Activated CD8-positive, alpha-beta memory T cell treated with anti-CD3 and anti-CD28 coated beads for 1 hour (primary cell): ENCODE results near the gene SFXN5.
"Not testable (repeated sequence)": the region's sequence is repeated elsewhere in the genome, so short reads cannot be mapped to it uniquely, and the experiment has no call there.

Source experiments
- DNase-seq, 2 donors: peaks; one replicate each; pipeline ENCODE4 v3.0.0-alpha.2; 2020; ENCODE audit warnings: low read depth in 1 of 2; ENCODE audit errors: extremely low read depth in 1 of 2

Gene SFXN5, protein sequence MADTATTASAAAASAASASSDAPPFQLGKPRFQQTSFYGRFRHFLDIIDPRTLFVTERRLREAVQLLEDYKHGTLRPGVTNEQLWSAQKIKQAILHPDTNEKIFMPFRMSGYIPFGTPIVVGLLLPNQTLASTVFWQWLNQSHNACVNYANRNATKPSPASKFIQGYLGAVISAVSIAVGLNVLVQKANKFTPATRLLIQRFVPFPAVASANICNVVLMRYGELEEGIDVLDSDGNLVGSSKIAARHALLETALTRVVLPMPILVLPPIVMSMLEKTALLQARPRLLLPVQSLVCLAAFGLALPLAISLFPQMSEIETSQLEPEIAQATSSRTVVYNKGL

DNA sequence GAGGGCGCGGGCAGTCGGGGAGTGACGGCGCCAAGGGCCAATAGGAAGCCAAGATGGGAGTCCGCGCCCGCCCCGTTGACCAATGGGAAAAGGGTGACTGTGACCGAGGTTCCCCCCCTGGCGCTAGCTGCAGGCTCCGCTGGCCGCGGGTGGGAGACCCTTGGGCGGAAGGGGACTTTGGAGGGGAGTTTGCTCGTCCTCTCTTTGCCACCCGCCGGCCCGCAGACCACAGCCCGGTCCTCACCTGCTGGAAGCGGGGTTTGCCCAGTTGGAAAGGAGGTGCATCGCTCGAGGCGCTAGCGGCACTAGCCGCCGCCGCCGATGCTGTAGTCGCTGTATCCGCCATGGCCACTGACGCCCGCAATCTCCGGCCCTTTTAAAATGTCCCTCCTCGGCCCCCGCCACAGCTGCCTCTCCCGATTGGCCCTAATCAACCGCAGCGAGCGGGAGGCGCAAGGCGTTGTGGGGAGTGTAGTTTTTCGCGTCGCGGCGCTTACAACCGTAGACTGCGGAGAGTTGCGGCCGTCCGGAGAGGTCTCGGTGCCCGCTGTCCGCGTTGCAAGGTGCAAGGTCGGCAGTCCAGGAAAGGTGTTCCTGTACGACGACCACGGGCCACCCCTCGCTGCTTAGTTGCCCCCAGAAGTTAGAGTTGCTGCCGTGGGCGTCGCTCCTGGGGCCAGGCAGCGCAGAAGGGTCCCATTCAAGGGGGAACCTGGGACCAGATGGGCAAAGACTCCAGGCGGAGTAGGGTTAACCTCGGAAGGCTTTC, at the start of gene SFXN5:
Gene SFXN5, minus strand, starts transcription at position 353 of the 769 bp plus-strand sequence. Its CDS starts 7 bp downstream, at position 346.
- peak; percentile 86 to 95 for DNase-seq

DNA sequence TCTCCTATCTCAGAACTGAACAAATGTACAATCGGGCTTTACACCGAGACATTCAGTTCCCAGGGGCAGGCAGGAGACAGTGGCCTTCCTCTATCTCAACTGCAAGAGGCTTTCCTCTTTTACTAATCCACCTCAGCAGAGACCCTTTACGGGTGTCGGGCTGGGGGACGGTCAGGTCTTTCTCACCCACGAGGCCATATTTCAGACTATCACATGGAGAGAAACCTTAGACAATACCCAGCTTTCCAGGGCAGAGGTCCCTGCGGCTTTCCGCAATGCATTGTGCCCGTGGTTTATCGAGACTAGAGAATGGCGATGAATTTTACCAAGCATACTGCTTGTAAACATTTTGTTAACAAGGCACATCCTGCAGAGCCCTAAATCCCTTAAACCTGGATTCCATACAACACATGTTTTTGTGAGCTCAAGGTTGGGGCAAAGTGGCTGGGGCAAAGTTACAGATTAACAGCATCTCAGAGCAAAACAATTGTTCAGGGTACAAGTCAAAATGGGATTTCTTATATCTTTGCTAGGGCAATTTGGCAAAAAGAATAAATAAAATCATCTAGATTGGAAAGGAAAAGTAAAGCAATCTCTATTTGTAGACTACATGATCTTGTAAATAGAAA, 48.2 kb upstream of the SFXN5 start:
- not testable (repeated sequence) for DNase-seq

DNA sequence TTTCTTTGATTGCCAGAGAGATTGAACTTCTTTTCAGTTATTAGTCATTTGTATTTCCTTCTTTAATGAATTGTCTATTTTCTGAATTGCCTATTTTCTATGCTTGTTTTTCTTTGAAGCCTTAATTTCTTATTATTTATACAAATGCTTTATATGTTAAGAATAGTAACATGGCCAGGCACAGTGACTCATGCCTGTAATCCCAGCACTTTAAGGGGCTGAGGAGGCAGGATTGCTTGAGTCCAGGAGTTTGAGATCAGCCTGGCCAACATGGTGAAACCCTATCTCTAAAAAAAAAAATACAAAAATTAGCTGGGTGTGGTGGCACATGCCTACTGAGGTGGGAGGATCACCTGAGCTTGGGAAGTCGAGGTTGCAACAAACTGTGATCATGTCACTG, 45.9 kb upstream of the SFXN5 start:
- DNase-seq, result no peak

DNA sequence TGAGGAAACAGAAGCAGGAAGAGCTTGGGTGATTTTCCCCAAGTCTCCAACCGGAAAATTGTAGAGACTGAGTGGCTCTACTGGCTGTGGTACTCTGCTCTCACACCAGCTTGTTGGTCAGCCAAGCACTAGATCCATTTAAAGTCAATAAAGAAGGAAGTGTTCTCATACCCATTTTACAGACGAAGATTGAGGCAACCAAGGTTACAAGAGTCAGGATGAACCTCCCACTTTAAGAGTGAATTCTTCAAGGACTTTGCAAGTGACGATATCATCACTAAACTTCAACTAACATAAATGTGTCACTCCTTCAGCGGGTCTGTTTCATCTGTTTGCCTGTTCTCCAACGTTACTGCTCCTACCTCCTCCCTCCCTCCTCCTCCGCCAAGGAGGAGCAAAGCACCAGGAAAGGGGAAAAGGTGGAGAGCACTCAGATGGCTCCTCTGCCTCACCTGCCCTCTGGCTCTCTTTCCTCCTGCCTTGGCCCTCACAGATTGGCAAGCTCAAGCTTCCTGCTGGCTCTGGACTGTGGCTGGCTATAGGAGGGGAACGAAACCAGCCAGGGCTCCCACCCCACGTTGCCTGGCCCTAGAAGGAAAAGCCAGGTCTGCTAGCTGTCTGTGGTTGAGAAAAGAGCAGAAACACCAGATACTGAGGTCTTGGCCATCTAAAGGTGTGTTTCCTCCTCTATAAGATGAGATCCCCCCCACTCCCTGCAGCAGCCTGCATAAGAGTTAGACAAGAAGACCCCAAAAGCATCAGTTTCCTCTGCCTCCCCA, 44.9 kb upstream of the SFXN5 start:
- no peak for DNase-seq

DNA sequence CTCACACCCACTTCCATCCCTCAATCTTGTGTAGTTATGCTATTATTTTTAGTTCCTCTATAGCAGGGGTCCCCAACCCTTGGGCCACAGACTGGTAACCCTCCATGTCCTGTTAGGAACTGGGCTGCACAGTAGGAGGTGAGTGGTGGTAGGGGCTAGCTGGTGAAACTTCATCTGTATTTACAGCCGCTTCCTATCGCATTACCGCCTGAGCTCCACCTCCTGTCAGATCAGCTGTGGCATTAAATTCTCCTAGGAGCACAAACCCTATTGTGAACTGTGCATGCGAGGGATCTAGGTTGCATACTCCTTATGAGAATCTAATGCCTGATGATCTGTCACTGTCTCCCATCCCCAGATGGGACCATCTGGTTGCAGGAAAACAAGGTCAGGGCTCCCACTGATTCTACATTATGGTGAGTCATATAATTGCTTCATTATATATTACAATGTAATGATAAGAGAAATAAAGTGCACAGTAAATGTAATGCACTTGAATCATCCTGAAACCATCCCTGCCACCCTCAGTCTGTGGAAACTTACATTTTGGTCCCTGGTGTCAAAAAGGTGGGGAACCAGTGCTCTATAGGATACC, 42.9 kb upstream of the SFXN5 start:
- DNase-seq, result no peak

DNA sequence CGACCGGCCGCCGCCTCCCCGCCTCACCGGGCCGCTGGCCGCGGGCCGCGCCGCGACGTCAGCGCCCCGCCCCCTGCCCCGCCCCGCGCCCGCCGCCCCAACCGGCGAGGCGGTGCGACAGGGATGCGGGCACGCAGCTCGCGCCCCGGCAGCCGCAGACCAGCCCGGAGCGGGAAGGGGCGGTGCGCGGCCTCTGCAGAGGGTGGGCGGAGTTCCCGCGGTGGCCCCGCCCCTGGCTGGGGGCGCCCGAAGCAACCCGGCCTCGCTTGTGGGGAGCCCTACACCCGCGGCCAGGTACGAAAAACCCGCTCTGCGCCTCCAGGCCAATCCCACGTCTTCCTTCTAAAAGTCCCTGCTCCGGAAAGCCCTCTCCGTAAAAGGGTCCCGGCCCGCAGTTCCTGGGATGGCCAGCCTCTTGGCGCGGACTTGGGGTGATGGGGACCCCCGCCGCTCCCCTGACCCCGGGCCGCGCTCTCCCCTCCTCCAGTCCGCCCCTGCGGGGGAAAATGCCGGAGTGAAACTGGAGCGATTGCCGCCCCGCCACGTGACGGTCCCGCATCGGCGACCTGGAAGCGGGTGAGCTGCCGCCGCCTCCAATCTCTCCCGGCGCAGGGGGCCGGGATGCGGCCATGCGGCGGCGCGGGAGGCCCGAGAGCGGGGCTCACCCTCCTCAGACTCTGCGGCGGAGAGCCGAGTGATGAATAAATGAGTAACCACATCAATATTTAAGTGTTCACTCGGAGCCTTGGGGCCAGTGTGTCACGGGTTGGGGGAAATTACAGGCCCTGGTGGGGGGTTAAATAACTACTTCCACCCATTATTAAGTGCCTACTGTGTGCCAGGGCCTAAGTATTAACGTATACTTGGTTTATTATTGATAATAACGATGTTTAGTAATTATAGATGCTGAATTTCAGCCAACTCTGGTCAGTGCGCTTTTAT, 41.7 kb upstream of the SFXN5 start, which contains the start of gene RAB11FIP5:
Gene RAB11FIP5, minus strand, starts transcription at position 36 of the 942 bp plus-strand sequence. CDS start 171 bp downstream, outside the sequence.
- peak; percentile 34 to 63 for DNase-seq

DNA sequence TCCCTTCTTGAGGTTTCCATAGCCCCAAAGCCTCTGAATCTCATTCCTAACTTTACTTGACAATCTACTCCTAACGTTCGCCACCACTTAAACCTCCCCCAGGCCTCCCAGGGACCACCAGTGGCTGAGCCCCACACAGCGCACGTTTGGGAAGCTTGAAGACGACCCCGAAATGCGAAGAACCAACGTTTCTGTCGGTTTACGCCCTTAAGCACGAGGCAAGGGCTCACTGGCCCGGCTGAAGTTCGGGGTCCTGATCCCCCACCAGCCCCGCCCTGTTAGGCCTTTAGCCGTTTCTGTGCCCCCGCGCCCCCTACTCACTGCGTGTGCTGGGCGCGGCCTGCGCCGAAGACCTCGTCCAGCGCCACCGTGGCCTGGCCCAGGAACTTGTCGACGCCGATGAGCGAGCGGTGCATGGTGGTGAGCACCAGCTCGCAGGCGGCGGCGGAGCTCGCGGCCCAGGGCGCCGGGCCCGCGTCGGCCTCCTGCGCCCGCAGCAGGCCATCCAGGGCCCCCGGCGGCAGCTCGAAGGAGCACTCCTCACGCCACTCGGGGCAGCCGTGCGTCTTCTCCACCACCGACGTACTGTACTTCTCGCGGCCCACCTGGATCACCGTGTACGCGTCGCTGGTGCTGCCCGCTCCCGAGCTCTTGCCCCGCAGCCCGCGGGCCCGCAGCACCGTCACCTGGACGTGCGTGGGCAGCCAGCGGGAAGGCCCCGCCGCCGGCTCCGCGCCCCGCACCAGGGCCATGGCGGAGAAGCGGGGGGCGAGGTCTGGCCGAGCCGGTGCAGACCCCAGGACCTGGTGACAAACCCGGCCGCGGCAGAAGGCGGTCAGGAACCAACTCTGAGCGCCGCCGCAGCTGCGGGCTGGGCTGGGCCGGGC, 40.8 kb upstream of the SFXN5 start:
- peak in 1 of 2 donors; percentile 13 for DNase-seq

DNA sequence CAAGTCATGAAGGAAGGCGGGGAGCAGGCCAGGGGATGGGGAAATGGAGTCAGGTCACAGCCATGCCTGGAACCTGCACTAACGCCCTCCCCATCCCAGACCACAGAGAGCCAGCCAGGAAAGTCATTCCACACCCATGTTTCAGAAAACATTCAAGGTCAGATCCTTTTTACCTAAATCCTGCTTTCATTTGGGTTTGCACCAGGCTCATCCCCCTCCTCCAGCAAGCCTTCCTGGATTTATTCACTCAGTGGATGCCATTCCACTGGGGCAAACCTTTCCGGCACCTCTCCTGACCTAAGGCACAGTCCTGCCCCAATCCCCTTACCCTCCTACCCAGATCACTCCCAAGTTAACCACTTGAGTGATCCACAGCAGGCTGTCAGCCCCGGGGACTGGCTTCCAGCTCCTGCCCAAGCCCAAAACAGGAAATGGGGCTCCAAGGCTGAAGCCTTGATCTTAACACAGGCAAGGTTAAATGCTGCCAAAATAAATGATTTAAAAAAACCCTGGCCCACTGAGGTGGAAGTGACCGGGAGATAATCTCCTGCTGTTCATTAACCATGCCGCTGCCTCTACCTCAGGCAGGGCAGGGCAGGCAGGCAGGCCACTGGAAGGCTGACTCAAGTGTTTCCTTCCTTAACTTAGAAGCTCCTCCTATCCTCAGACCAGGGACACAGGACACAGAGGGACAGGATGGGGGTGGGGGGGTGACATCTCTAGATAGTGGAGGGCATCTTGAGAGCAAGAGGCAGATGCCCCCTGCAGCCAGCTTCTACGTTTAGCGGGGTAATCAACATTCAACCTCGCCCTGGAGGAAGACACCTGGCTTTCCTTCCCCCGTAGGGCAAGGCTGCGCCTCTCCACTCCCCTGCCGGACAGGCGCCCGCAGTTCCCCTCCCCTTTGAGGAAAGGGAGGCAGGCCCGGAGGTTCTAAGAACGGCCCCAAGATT, 39.8 kb upstream of the SFXN5 start:
- DNase-seq, result no peak

DNA sequence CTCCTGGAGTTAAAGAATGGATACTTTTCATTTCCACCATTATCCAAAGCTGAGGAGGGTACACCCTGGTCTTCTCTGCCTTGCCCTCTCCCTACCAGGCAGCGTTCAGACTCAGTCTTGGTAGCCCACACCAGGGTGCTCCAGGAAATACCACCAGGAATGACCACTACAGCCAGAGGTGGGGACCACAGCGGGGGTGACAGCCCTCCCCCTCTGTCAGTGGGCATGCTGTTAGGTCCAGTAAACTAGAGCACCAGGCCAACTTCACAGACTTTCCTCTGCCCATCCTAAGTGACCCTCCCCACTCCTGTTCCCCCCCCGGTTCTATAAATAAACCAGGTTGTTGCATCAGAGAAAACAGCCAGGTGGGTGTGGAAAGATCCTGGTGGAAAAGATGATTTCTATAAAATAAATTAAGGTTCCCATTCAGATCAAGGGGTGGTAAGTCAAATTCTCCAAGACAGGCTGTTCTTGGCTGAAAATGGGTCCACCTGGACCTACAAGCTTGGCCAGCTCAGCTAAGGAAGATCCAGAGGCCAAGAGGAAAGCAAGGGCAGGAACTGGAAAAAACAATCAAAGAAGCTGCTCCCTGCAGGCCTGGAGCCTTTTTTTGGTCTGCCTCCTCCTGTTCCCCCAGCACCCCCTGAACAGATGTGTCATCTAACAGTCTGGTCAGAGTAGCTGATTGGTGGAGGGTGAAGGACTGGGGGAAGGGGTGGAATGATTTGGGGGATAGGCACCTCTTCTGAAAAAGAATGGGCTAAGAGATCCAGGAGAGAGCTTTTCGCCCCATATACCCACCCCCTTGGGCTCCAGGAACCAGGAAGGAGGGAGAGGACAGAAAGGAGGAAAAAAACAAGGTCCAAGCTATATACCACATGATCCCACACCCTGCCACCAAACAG, 38.9 kb upstream of the SFXN5 start:
- DNase-seq, result no peak

DNA sequence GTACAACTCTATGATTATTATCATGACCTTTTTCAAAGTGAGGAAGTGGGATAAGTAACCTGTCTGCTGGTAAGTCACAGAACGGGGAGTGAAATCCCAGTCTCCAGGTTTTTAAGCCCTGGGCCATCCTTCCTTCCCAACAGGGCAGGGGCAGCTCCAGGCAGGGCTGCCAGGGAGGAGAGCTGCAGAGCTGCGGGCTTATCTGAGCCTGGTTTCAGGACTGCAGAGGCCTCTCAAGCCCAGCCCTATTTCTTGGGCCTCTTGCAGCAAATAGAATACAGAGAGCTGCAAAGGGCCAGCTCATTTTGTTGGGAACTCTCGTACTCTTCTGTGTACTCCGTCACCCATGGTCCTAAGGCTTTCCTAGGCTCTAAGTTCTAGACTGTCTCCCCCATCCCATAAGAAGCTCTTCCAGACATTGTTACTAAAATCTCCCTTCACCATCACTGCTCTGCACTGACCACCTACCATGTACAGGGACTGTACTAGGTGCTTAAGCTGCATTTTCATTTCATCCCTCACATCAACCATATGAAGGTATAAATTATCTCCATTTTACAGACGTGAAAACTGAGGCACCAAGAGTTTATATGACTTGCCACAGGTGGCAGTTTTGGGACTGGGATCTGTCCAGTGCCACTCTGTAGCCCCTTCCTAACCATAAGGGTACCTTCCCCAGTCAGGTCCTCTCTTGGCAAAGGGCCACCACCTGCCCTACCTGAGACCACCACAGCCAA, 38.1 kb upstream of the SFXN5 start:
- no peak for DNase-seq

DNA sequence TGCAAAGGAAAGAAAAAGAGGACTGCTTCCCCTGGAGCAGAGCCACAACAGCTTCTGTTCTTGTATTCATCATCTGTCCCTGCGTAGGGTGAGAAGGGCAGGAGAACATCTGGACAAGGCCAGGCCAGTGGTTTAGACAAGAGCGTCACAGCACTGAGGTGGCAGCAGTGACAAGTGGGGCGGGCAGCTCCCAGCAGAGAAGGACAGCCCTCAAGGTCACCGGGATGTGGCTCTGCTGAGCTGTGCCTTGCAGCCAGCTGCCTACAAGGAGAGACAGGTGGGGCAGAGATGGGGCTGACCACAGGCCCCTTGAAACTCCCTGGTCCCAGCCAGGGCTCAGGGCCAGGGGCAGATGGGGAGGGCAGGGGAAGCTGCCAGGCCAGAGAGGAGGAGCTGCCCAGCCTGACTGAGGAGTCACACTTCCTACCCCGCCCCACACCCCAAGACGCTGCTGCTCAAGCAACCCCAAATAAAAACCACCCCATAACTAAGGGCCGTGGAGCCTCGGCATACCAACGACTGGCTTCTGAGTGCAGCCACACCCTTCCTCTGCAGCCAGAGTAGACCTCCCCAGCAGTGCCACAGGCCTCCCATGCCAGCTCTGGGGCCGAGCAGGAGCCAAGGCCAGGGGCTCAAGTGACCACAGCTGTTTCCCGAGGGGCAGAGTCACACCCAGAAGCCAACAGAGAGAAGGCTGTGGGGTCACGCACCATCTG, 35.9 kb upstream of the SFXN5 start:
- DNase-seq, result no peak

DNA sequence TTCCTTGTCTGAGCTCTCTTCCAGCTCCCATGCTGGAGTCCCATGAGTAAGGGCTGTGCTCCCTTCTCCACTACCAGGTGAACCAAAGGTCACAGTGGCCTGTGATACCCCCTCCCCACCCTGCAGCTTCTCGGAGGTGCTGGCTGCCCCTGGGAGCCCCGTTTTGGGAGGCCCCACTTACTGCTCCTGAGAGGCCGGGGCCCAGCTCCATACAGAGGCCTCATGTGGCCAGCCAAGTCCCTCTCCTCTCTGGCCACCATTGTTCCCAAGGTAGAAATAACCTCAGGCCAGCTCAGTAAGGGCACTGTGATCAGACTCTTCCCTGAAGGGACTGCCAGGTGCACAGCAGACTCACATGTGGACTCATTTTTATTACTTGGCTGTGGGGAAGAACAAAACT, 35.3 kb upstream of the SFXN5 start:
- no peak for DNase-seq

DNA sequence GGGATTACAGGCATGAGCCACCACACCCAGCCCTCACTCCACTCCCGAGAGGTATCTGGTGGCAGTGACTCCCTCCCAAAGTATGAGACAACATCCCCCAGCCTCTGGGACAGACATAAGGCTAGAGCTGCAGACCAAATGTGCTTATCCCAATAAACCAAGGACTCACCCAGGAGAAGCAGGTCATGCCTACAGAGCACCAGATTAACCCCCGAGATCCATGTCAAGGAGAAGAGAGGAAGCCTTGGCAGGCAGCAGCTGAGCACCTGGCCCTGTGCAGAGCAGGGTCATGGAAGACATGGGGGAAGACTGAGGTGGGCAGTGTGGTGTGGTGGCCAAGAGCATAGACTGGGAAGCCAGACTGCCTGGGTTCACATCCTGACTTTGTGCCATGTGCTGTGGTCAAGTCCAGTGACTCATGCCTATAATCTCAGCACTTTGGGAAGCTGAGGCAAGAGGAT, 34.0 kb upstream of the SFXN5 start:
- no peak for DNase-seq

DNA sequence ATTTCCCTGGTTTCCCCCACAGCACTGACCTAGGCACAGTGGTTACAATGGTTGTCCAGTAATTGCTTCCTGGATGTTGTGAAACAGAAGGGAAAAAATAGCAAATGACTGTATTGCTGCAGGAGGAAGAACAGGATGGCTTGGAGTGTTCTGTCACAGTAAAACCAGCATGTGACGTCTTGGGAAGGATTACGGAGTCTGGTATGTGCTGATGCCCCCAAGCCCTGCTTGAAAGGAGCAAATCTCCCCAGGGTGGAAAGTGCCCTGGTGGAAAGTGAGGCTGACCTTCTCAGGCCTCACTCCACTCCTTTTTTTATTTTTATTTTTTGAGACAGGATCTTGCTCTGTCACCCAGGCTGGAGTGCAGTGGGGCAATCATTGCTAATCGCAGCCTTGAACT, 33.4 kb upstream of the SFXN5 start:
- no peak for DNase-seq

DNA sequence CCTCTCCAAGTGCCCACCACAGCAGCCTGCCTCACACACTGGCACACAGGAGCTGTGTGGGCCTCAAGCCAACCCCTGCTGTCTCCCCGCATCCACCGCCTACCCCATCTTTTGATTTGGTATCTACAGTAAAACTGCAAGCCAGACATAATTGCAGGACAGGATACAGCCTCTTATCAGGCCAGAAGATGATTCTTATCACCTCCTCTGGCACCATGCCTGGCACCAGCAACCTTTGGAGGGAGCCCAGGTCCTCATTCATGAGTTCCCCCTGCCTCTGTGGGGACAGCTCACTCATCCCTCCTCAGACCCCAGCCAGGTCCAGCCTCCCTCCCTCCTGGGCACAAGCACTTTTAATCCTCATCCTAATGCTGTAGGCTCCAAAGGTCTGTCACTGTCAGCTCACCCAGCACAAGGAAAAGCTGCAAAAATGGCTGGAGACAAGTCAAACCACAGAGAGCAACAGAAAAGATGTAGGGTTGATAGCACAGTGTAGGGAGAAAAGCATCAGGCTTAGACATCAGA, 31.6 kb upstream of the SFXN5 start:
- no peak for DNase-seq
